ENCODE data around the gene TMEM272.

Gene TMEM272

DNA sequence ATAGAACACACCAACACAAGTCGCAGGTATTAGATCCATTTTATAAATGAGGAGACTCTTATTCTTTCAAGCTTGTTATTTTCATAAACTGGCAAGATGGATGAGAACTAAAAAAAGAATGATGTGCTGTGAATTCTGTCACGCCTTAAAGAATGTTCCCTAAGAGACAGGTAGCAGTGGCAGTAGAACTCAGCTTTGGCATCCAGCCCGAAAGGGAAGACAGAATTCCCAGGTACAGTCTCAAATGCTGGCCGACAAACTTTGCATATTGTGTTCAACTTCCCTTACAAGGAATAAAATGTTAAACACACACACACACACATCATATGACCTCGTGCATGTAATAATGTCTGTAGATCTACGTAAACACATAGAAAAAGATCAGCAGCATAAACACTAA is 3.2 kb downstream of the TMEM272 start:
- no peak for DNase-seq (ENCODE audit: low read depth)
- TF ChIP-seq, protein P1, sequence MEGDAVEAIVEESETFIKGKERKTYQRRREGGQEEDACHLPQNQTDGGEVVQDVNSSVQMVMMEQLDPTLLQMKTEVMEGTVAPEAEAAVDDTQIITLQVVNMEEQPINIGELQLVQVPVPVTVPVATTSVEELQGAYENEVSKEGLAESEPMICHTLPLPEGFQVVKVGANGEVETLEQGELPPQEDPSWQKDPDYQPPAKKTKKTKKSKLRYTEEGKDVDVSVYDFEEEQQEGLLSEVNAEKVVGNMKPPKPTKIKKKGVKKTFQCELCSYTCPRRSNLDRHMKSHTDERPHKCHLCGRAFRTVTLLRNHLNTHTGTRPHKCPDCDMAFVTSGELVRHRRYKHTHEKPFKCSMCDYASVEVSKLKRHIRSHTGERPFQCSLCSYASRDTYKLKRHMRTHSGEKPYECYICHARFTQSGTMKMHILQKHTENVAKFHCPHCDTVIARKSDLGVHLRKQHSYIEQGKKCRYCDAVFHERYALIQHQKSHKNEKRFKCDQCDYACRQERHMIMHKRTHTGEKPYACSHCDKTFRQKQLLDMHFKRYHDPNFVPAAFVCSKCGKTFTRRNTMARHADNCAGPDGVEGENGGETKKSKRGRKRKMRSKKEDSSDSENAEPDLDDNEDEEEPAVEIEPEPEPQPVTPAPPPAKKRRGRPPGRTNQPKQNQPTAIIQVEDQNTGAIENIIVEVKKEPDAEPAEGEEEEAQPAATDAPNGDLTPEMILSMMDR (conservative IDR thresholded peaks at IDR 0.05; ENCODE audit: low read depth, low read length): no peak
- H3K4me3 ChIP-seq (ENCODE audit: low read length): no peak overlapping the region

GRCh38 chr13:51840917-51841316 is 4.1 kb downstream of the TMEM272 start:
- TF ChIP-seq, protein P1 (conservative IDR thresholded peaks at IDR 0.05; ENCODE audit: low read depth, low read length): no peak
- no peak overlapping the region for H3K4me3 ChIP-seq (ENCODE audit: low read length)
- DNase-seq (ENCODE audit: low read depth): no peak

GRCh38 chr13:51839711-51840540 is 5.1 kb downstream of the TMEM272 start:
- H3K4me3 ChIP-seq (ENCODE audit: low read length): no peak overlapping the region
- TF ChIP-seq, protein P1 (conservative IDR thresholded peaks at IDR 0.05; ENCODE audit: low read depth, low read length): no peak
- no peak for DNase-seq (ENCODE audit: low read depth)

- no peak overlapping the region for H3K4me3 ChIP-seq (ENCODE audit: low read length)
- DNase-seq (ENCODE audit: low read depth): peak; percentile 25
- TF ChIP-seq, protein P1 (conservative IDR thresholded peaks at IDR 0.05; ENCODE audit: low read depth, low read length): no peak
These were observed 6.6 kb downstream of the TMEM272 start for GRCh38 chr13:51838240-51838846.

DNA sequence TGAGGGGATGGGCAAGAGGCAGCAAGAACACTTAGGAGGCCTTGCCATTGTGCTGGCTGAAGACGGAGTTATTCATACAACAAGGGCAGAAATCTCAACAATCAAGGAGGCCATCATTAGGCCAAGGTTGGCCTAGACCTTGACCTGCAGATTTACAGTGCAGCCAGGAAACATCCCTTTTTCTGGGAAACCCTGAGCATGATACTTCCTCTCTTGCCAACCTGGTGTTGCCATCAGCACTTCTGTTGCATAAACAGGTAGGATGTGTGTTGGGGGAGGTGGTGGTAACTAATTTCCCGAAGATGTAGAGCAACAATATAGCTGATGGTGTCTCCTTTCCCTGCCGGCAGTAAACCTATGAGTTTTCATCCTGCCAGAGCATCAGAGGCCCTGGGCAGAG is 8.0 kb downstream of the TMEM272 start:
- TF ChIP-seq, protein P1 (conservative IDR thresholded peaks at IDR 0.05; ENCODE audit: low read depth, low read length): no peak
- no peak for DNase-seq (ENCODE audit: low read depth)
- H3K4me3 ChIP-seq (ENCODE audit: low read length): no peak overlapping the region

- H3K4me3 ChIP-seq (ENCODE audit: low read length): no peak overlapping the region
- TF ChIP-seq, protein P1 (conservative IDR thresholded peaks at IDR 0.05; ENCODE audit: low read depth, low read length): no peak
These were observed 10.3 kb downstream of the TMEM272 start for GRCh38 chr13:51834581-51835171.

More at GRCh38 chr13:51834581-51835171, 10.3 kb downstream of the TMEM272 start:
- no peak for DNase-seq (ENCODE audit: low read depth)

All from retinal pigment epithelial cell (primary cell).